Measurements from ENCODE around the gene FGF12.
"Not testable (repeated sequence)": the region's sequence is repeated elsewhere in the genome, so short reads cannot be mapped to it uniquely, and the experiment has no call there.

DNA sequence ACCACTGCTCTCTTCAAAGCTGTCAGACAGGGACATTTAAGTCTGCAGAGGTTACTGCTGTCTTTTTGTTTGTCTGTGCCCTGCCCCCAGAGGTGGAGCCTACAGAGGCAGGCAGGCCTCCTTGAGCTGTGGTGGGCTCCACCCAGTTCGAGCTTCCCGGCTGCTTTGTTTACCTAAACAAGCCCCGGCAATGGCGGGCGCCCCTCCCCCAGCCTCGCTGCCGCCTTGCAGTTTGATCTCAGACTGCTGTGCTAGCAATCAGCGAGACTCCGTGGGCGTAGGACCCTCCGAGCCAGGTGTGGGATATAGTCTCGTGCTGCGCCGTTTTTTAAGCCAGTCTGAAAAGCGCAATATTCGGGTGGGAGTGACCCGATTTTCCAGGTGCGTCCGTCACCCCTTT, 17.3 kb upstream of the FGF12 start:
- TF ChIP-seq CTCF, POLR2A, POLR2AphosphoS5 (IDR thresholded peaks at IDR 0.05): not testable (repeated sequence)

Measured in breast epithelium (tissue), 3 donors.